ENCODE measurements around the gene MYO5A.
A peak's percentile ranks its signal among the peaks of the same experiment; 100 is the strongest.

MYO5A gene

GRCh38 chr15:52340093-52340492 is 188.6 kb downstream of the MYO5A start:
- TF ChIP-seq CTCF (IDR thresholded peaks at IDR 0.05; ENCODE audit: insufficient read depth, missing control alignments) = no peak
- FAIRE-seq = no peak
- no peak for DNase-seq (ENCODE audit: insufficient read length, low spot score)

- no peak for FAIRE-seq
- no peak for DNase-seq (ENCODE audit: insufficient read length, low spot score)
- no peak for TF ChIP-seq CTCF (IDR thresholded peaks at IDR 0.05; ENCODE audit: insufficient read depth, missing control alignments)
These were observed 189.8 kb downstream of the MYO5A start for GRCh38 chr15:52338891-52339290.

GRCh38 chr15:52338058-52338457 is 190.6 kb downstream of the MYO5A start:
- no peak for TF ChIP-seq CTCF (IDR thresholded peaks at IDR 0.05; ENCODE audit: insufficient read depth, missing control alignments)
- FAIRE-seq (no peak), DNase-seq (ENCODE audit: insufficient read length, low spot score) (no peak)

- FAIRE-seq = no peak
- TF ChIP-seq CTCF (IDR thresholded peaks at IDR 0.05; ENCODE audit: insufficient read depth, missing control alignments) = no peak
- DNase-seq (ENCODE audit: insufficient read length, low spot score) = no peak
These were observed 191.4 kb downstream of the MYO5A start for GRCh38 chr15:52337198-52337853.

GRCh38 chr15:52336529-52336928 is 192.2 kb downstream of the MYO5A start:
- FAIRE-seq = no peak
- DNase-seq (ENCODE audit: insufficient read length, low spot score) = no peak
- peak; percentile 27 for TF ChIP-seq CTCF (IDR thresholded peaks at IDR 0.05; ENCODE audit: insufficient read depth, missing control alignments)

- no peak for TF ChIP-seq CTCF (IDR thresholded peaks at IDR 0.05; ENCODE audit: insufficient read depth, missing control alignments)
- DNase-seq (ENCODE audit: insufficient read length, low spot score) (no peak), FAIRE-seq (no peak)
These were observed 194.1 kb downstream of the MYO5A start for GRCh38 chr15:52334491-52335160.
